ENCODE measurements around the gene IFT172.
"Not testable (repeated sequence)": the region's sequence is repeated elsewhere in the genome, so short reads cannot be mapped to it uniquely, and the experiment has no call there.

Gene IFT172

DNA sequence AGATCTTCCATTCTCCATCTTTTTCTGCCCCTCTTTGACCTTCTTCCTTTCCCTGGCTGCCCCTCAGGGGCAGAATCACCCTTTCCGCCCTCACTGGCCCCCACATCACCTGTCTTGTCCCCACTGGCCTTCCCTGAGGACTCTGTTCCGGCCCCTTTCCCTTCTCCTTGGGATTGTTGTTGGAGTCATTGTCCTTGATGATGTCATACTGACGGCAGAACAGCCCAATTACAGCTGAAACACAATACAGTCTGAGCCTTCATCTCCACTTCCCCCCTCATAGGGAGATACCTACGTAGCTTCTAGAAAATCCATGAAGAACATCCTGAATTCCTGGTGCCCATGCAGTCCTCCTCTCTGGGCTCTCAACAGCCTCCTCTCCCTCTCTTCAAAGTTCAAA, 3.0 kb upstream of the IFT172 start:
- no peak for DNase-seq

DNA sequence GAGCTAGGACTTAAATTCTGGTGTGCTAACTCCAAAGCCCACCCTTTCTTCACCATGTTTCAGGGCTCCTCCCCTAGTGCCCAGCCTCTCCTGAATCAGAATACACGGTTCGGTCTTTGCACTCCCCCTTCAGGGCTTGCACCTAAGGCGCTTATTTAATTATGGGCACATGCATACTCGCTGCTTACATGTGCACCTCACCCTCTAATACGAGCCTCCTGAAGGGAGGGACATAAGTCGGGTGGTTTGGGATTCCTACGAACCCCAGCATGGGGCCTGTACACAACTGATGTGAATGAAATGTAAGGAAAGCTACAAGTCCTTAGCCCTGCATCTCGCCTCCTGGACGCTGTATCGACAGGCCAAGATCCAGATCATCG, 435 bp downstream of the IFT172 start:
- DNase-seq, result no peak

DNA sequence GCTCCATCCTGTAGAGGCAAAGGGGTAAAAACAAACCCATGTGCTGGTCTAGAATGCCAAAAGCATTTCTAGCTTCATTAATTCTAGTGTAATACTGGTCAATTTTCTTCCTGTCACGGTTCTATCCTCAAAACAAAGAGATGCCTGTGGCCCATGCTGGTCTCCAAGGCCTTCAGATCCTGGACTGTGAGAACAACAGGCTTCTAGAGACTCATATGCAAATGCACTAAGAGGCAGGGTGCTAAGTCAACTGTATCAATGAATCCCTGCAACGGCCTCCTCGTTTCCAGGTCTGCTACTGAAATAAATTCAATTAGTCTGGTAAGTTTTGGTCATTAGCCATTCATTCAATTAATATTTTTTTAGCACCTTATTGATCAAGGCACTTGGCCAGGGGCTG, 4.0 kb downstream of the IFT172 start:
- no peak for DNase-seq

DNA sequence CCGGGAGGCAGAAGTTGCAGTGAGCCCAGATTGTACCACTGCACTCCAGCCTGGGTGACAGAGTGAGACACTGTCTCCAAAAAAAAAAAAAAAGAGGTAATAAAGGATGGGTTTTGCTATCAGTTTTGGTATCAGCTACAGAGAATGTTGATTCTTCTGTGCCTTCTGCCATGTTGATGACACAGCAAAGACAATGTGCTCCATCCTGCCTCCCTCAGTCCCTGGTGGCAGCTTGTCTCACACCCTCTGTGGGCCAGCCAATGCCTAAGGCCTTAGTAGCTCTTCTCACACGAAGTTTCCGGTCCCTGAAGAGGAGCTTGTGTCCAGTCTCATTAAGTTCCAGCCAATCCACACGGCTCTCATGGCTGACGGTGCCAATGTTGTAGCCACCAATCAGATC, 17.6 kb downstream of the IFT172 start:
- no peak for DNase-seq

DNA sequence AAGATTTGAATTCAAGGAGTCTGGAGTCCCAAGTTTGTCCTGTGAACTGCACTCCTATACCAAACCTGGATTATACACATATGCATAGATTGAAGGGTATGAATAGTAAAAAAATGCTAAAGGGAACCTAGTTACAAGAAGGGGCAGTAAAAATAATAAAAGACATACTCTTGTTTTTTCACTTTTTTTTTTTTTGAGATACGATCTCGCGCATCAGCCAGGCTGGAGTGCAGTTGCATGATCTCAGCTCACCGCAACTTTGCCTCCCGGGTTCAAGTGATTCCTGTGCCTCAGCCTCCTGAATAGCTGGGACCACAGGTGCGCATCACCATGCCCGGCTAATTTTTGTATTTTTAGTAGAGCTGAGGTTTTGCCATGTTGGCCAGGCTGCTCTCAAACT, 25.1 kb downstream of the IFT172 start:
- no peak for DNase-seq

DNA sequence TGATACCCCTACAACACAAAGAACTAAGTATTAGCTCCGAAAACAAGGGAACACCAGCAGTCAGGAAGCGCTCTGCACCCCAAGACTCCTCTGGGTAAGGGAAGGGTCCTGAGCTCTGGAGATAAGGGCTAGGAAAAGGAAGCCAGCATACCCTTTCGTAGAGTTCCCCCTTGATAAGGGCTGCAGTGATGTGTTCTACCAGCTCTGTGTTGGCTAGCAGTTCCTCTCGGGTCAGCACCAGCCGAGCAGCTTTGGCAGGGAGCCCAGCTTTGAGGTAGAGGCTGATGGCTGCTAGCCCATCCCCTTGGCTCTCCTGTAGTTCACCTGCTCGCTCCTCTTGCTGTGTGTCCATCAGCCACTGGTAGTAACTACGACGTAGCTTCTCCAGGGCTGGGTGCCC, 28.4 kb downstream of the IFT172 start:
- DNase-seq, result no peak

DNA sequence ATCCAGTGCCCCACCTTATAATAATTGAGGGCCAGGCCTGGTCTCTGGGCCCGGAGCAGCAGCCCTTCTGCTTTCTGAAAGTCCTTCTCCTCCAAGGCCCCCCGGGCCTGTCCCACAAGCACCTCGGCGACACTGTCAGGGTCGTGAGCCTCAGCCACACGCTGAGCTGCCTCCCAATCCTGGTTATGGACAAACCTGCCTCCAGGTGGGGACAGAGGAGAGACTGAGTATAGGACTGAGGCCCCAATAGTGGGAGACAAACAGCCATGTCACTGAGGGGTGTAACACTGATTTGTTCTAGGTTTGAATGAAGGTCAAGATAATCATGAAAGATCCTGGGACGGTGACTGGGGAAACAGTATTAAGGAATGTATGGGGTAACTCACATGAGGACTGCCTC, 35.6 kb downstream of the IFT172 start:
- DNase-seq, result no peak

DNA sequence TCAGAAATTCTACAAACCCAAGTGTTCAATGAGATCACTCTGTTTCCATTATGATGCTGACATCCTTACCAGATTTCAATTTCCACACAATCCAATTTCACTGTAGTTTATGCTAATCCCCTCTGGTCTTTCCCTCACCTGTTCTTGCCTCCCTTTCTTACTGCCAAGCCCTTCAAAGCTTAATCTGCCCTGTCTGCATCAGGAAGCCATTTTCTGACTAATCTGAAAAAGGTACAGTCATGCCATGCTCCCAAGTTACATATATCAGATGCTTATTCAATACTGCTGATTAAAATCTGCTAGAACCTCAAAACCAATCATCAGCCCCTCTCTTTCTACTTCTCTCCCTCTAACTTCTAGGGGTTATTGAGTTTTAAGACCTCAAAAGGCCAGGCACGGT, 38.4 kb downstream of the IFT172 start:
- DNase-seq, result no peak

DNA sequence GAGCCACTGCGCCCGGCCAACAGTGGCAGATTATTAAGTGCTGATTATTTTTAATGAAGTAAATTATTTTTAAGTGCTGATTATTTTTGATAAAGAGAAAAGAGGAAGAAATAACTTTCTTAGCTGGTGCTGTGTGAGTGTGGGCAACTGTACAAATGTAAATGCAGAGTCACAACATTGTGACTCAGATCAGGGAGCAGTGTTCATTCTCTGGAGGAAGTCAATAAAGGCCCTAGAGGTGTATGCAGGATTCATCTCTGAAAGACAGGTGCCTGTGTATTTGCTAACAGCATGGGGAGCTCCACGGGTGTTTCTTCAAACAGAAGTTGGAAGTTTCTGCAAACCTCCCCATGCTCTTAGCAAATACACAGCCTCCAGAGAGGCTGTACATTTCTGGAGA, 41.2 kb downstream of the IFT172 start:
- DNase-seq, result no peak

DNA sequence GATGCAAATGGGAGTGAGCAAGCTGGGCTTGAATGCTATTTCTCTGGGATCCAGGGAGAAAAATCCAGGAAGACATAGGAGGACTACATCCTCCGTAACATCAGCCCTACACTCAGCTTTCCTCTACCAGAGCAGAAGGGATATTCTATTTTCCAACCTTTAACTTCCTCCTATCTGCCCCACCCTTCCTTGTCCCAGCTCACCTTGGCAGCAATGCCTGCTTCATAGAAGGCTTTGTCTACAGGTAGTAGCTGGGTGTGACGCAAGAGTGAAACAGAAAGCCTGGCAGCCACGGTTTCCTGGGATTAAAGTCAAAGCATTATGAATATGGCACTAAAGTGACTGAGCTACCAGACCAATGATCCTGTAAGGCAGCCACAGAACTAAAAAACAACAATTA, 43.5 kb downstream of the IFT172 start:
- no peak for DNase-seq

DNA sequence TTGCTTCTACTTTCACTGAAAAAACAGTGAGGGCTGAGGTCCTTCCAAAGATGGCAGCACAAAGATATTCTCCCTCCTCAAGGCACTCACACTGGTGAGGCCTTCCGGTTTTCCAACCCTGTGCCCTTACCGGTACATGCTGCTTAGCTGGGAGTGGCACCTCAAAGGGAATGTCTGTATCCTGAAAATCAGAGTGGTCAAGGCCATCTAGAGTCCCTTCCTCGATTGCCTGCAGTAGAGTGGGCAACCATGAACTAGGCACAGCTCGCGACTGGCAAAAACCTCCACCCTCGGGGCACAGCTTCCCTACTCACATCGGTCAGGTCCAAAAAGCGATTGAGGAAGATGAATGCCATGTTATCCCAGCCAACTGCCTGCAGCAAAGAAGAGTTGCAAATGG, 43.9 kb downstream of the IFT172 start:
- DNase-seq, result no peak

DNA sequence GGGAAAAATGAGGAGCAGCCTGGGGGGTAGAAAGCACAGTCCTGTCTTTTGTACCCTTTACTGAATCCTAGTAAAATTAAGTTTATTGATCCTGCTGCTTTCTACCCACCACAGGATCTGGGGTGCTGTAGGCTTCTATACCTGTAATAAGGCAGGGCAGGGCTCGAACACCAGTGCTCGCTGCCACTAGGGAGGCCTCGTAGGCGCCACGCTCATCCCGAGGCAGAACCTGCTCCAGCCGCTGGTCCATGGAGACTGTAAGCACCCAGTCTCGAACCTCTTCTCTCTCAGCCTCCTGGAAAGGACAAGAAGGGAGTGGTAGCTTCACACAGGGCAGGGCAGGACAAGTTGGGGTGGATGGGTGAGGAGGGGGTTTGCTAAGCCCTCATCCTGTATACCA, 44.4 kb downstream of the IFT172 start:
- DNase-seq, result no peak

DNA sequence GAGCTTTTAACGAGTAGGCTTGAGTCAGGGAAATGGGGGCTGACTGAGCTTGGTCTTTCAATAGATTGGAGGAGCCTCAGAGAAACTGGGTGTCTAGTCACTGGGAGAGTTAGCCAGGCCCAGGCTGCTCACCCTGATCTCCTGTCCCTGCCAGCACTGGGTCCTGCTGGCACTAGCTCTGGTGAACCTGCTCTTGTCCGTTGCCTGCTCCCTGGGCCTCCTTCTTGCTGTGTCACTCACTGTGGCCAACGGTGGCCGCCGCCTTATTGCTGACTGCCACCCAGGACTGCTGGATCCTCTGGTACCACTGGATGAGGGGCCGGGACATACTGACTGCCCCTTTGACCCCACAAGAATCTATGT, 46.6 kb downstream of the IFT172 start:
- DNase-seq, result no peak

DNA sequence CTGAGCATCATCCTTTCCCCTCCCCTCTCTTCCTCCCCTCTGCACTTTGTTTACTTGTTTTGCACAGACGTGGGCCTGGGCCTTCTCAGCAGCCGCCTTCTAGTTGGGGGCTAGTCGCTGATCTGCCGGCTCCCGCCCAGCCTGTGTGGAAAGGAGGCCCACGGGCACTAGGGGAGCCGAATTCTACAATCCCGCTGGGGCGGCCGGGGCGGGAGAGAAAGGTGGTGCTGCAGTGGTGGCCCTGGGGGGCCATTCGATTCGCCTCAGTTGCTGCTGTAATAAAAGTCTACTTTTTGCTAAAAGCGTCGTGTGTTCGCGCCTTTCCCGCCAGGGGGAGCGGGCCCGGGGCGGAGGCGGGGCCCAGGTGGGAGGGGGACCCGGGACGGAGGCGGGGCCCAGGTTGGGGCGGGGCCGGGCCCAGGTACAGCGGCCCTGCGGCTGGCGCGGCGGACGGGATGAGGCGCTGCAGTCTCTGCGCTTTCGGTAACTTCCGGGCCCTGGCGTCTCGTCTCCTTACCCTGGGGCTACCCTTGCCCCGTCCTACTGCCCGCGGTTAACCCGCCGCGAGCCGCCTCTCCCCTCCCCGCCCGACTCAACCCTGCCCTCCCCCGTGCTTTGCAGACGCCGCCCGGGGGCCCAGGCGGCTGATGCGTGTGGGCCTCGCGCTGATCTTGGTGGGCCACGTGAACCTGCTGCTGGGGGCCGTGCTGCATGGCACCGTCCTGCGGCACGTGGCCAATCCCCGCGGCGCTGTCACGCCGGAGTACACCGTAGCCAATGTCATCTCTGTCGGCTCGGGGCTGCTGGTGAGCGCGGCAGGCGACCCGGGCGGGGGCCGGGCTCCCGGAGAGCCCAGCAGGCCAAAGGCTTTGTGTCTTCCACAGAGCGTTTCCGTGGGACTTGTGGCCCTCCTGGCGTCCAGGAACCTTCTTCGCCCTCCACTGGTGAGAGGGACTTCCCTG, 47.3 kb downstream of the IFT172 start, which contains the start of gene KRTCAP3:
TSS of gene KRTCAP3 (plus strand) at position 424 of the 962 bp plus-strand sequence. CDS start at position 456, 32 bp downstream.
- peak; percentile 33 for DNase-seq

DNA sequence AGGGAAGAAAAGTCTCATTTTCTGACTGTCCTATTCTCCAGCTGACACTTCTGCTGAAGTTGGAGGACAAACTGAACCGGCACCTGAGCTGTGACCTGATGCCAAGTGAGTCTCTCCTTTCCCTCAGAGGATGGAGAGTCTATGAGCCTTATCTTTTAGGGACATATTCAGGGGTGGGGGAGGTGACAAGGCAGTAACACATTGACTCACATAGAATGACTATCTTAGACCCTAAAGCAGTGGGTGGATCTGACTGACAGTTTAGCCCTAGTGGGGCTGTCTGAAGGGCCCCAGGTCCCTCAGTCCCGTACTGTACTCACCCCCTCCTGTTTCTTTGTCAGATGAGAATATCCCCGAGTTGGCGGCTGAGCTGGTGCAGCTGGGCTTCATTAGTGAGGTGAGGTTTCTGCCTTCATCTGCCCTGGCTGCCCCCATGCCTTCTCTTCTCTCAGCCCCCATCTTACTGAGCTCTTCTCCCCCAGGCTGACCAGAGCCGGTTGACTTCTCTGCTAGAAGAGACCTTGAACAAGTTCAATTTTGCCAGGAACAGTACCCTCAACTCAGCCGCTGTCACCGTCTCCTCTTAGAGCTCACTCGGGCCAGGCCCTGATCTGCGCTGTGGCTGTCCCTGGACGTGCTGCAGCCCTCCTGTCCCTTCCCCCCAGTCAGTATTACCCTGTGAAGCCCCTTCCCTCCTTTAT, 48.2 kb downstream of the IFT172 start:
- DNase-seq, result no peak

DNA sequence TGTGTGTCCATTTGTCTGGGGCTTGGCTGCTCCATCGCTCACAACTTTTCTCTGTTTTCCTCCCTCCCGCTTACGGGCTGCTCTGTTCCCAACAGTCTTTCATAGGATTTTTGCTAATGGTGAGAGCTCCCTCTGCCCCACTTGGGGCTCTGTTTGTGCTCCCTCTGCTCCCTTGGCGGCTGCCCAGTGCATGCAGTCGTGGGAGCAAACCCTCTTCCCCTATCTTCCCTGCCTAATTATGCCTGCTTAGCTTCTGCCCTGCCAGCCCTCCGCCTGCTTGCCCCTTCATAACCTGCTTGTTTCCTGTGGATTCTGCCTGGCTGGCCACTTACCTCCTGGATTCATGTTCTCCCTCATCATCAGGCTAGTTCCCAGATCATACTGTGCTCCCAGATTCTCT, 53.9 kb downstream of the IFT172 start:
- no peak for DNase-seq

DNA sequence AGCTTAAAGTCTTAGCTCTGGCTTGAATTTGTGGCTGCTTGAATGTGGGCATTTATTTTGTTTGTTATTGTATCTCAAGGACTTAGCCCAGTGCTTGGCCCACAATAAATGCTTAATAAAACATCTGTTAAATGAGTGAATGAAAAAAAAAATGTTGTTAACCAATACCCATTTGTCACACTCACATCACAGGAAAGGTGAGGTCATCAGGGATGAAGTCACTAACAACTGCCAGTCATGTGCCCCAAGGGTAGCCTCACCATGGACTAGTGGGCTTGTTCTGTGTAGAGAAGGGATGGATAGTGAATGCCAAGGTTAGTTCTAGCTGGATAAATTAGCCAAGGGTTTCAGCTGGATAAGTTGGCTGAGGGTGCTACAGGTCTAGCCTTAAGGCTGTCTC, 58.1 kb downstream of the IFT172 start:
- DNase-seq, result no peak

DNA sequence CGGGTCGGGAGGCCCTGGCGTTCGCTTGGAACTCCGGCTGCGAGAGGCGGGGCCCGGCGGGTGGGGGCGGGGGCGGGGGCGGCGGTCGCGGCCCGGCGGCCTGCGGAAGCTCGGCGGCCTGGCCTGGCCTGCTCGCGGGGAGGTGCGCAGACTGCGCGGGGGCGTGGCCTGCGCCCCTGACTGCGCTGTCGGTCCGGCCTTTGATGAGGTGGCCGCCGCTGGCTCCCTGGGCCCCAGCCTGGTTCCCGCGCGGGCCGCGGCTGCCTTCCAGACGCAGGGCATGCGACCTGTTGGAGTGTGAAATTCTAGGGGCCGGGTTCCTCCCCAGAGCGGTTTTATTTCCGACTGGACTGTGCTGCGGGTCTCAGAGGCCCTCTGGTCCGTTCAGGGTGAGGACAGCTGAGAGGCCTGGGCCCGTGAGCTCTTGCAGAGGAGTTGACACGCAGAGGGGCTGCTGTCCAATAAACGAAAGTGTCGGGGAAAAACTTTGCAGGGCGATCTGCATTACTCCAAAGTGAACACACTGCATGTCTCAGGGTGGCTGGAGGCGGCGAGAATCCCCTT, 60.5 kb downstream of the IFT172 start:
- DNase-seq, result peak; percentile 50

DNA sequence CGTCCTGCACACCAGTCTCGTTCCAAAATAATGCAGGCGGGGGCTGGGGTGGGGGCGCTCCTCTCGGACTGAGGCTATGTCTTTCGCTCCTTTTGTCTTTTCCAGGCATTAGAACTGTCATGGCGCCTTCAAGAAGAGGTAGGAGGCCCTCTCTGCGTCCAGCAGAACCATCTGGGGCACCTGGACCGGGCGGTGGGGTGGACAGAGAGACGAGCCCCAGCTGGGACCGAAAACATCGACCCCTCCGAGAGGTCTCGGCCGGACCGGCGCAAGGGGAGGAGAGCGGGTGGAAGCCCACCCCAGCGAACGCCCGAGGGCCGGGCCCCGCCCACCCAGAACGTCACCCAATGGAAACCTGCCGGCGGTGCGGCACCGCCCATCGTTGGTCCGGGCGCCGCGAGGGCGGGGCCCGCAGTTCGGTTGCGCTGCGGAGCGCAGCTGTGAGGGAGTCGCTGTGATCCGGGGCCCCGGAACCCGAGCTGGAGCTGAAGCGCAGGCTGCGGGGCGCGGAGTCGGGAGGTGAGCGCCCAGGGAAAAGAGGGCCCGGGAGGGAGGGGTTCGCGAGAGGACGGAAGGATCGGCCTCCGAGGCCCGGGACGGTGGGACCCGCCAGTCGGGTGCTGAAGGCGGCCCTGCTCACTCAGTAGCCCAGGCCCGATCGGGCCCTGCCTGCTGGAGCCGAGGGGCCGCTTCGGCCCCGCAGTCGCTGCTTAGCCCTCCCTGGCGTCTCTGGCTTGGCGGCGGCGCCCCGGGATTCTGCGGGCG, 61.1 kb downstream of the IFT172 start, which contains the start of gene NRBP1:
TSS of gene NRBP1 (plus strand) at position 419 of the 765 bp plus-strand sequence. CDS start 4,643 bp downstream, outside the sequence.
- DNase-seq, result peak; percentile 86

DNA sequence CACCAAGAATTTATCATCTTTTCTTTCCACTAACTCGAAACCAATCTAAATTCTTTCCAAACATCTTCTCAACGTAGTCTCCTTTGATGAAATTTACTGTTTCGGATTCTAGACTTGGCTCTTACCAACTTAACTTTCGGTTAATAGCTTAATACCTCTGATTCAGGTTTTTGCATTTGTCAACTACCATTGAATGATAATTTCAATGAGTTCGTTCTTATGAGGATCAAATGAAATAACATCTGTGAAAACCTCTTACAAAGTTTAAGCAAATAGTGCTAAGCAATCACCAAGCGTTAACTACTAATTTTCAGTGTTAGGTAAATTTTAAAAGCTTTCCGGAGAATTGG, 61.7 kb downstream of the IFT172 start:
- no peak for DNase-seq

DNA sequence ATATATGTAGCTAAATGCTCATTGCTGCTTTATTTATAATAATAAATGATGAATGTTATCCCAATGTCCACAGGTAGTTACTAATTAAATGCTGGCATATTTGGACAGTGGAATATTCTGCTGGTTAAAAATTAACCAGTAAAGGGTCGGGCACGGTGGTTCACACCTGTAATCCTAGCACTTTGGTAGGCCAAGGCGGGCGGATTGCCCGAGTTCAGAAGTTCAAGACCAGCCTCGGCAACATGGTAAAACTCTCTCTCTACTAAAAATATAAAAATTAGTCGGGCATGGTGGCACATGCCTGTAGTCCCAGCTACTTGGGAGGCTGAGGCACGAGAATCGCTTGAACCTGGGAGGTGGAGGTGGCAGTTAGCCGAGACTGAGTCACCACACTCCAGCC, 64.5 kb downstream of the IFT172 start:
- not testable (repeated sequence) for DNase-seq

DNA sequence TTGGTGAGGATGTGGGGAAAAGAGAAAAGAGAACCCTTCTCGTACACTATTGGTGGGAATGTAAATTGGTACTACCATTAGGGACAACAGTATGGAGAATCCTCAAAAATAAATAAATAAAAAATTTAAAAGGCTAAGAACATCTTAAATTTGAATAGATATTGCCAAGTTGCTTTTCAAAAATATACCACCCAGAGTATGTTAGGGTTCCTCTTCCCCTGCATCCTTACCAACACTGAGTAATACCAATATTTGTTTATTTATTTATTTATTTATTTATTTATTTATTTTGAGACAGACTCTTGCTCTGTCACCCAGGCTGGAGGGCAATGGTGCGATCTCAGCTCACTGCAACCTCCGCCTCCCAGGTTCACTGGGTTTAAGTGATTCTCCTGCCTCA, 66.6 kb downstream of the IFT172 start:
- no peak for DNase-seq

DNA sequence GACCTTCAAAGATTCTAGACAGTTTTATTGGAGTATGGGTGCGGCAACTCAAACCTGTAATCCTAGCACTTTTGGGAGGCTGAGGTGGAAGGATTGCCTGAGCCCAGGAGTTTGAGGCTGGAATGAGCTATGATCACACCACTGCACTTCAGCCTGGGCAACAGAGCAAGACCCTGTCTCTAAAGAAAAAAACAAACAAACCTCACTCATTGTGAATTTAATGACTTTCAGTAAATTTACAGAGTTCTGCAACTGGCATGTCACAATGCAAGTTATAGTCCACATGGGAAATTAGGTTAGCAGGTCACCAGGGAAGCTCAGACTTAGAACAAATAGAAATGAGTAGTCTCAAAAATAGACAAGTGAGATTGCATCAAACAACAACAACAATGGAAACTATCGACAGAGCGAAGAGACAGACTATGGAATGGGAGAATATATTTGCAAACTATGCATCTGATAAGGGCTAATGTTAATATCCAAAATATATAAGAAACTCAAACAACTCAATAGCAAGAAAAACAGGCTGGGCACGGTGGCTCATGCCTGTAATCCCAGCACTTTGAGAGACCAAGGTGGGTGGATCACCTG, 67.8 kb downstream of the IFT172 start:
- DNase-seq, result no peak

Measured in activated CD4-positive, alpha-beta T cell treated with anti-CD3 and anti-CD28 coated beads for 1 hour (primary cell).